GM12891 (cell line): ENCODE measurements around the gene KCNMA1.

ENCODE experiments used
- PAX5 ChIP-seq: IDR thresholded peaks from 2 replicates; pipeline ENCODE4 v1.6.1; 2011; ENCODE audit warnings: low read length, moderate library complexity, mild to moderate bottlenecking; ENCODE audit not compliant: insufficient read depth, severe bottlenecking
- POLR2A ChIP-seq: IDR thresholded peaks from 2 replicates; pipeline ENCODE4 v1.6.1; 2011; ENCODE audit warnings: low read depth, low read length, control low read depth
- POLR2AphosphoS5 ChIP-seq: IDR thresholded peaks from 2 replicates; pipeline ENCODE4 v1.6.1; 2011; ENCODE audit warnings: low read depth, low read length, control low read depth
- SPI1 ChIP-seq: IDR thresholded peaks from 2 replicates; pipeline ENCODE4 v1.6.1; 2011; ENCODE audit warnings: low read depth, low read length, control low read depth
- TAF1 ChIP-seq: IDR thresholded peaks from 2 replicates; pipeline ENCODE4 v1.6.1; 2011; ENCODE audit warnings: low read depth, low read length, control low read depth

GRCh38 chr10:77072836-77073662, 564.6 kb downstream of the KCNMA1 start:
- TF ChIP-seq SPI1 (no peak), POLR2AphosphoS5 (no peak), POLR2A (no peak), TAF1 (no peak), PAX5 (no peak)
